ENCODE data around the gene NRXN3.

DNA sequence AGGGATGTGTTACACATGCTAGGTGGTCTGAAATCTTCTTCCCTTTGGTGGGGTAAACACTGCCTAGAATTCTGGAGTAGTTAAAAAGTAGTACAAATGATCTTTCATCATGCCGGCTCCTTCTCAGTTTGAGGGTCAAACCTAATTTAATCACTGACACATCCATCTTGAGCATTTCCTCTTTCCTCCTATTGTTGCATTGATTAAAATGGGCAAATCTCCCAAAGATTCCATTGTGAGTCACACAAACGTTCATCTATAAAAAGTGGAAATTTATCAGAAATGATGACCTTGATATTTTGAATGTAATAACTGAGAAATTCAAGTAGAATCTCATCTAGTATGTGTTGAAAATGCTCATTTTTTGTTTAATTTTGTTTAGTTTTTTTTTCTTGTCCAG, 996.0 kb downstream of the NRXN3 start:
- TF ChIP-seq YY1 (IDR thresholded peaks at IDR 0.05; ENCODE audit: extremely low read depth, insufficient replicate concordance, low read depth, low read length) (no peak), POLR2A (IDR thresholded peaks at IDR 0.05; ENCODE audit: borderline replicate concordance, extremely low read depth, insufficient read depth, insufficient read length) (no peak), CTCF (IDR thresholded peaks at IDR 0.05 in 2 of 3, conservative IDR thresholded peaks at IDR 0.05 in 1 of 3; ENCODE audit: borderline replicate concordance in 1 of 3, insufficient read depth in 1 of 3, low read depth in 2 of 3, low read length in 2 of 3) (no peak), ELF1 (IDR thresholded peaks at IDR 0.05; ENCODE audit: borderline replicate concordance, low read depth) (no peak), POLR2AphosphoS5 (IDR thresholded peaks at IDR 0.05; ENCODE audit: low read depth, low read length) (no peak)

All from HCT116 (cell line).